Adipocyte (in vitro differentiated cells): ENCODE data around the gene KCNJ18.
"Not testable (repeated sequence)": the region's sequence is repeated elsewhere in the genome, so short reads cannot be mapped to it uniquely, and the experiment has no call there.

ENCODE experiments used
- DNase-seq: peaks from one replicate; pipeline ENCODE4 v3.0.0-alpha.2; 2015; ENCODE audit warnings: low read depth
- H3K27me3 ChIP-seq: replicated peaks from 2 replicates; pipeline ENCODE4 v1.7.0; 2013; ENCODE audit warnings: mild to moderate bottlenecking, low read length, moderate library complexity; ENCODE audit not compliant: control insufficient read depth, insufficient read depth
- H3K36me3 ChIP-seq: 2 replicates; pipeline ENCODE4 v1.7.0; 2013; ENCODE audit warnings: low read length, mild to moderate bottlenecking, moderate library complexity; ENCODE audit not compliant: control insufficient read depth, insufficient read depth, severe bottlenecking
- H3K4me1 ChIP-seq: 2 replicates; pipeline ENCODE4 v1.7.0; 2013; ENCODE audit warnings: mild to moderate bottlenecking, low read length, moderate library complexity; ENCODE audit not compliant: control insufficient read depth, insufficient read depth
- H3K4me3 ChIP-seq: 2 replicates; pipeline ENCODE4 v1.7.0; 2013; ENCODE audit warnings: mild to moderate bottlenecking, low read length, moderate library complexity
- H3K9ac ChIP-seq: 2 replicates; pipeline ENCODE4 v1.7.0; 2013; ENCODE audit warnings: mild to moderate bottlenecking, low read length, moderate library complexity
- H3K9me3 ChIP-seq: 2 replicates; pipeline ENCODE4 v1.7.0; 2013; ENCODE audit warnings: mild to moderate bottlenecking, low read length, moderate library complexity; ENCODE audit not compliant: control insufficient read depth

The KCNJ18 gene

GRCh38 chr17:21744151-21744550, 51.8 kb downstream of the KCNJ18 start:
- not testable (repeated sequence) for H3K4me3 ChIP-seq

GRCh38 chr17:21744621-21745020, 52.3 kb downstream of the KCNJ18 start:
- DNase-seq, H3K4me3 ChIP-seq: not testable (repeated sequence)

More at GRCh38 chr17:21744151-21744550, 51.8 kb downstream of the KCNJ18 start:
- H3K27me3 ChIP-seq, H3K9ac ChIP-seq, DNase-seq, H3K9me3 ChIP-seq, H3K36me3 ChIP-seq, H3K4me1 ChIP-seq: not testable (repeated sequence)

GRCh38 chr17:21745385-21746054, 53.2 kb downstream of the KCNJ18 start:
- H3K27me3 ChIP-seq, H3K36me3 ChIP-seq, DNase-seq, H3K9ac ChIP-seq, H3K4me3 ChIP-seq, H3K9me3 ChIP-seq, H3K4me1 ChIP-seq: not testable (repeated sequence)

More at GRCh38 chr17:21744621-21745020, 52.3 kb downstream of the KCNJ18 start:
- H3K4me1 ChIP-seq, H3K9me3 ChIP-seq, H3K9ac ChIP-seq, H3K36me3 ChIP-seq, H3K27me3 ChIP-seq: not testable (repeated sequence)

GRCh38 chr17:21746415-21746814, 54.1 kb downstream of the KCNJ18 start:
- H3K4me1 ChIP-seq, H3K9me3 ChIP-seq, H3K4me3 ChIP-seq, H3K36me3 ChIP-seq, DNase-seq, H3K27me3 ChIP-seq, H3K9ac ChIP-seq: not testable (repeated sequence)

GRCh38 chr17:21747195-21747915, 55.0 kb downstream of the KCNJ18 start:
- H3K27me3 ChIP-seq, H3K9ac ChIP-seq, H3K4me1 ChIP-seq, H3K9me3 ChIP-seq, H3K4me3 ChIP-seq, H3K36me3 ChIP-seq, DNase-seq: not testable (repeated sequence)

GRCh38 chr17:21748686-21749085, 56.4 kb downstream of the KCNJ18 start:
- not testable (repeated sequence) for H3K36me3 ChIP-seq, H3K4me1 ChIP-seq, DNase-seq, H3K27me3 ChIP-seq, H3K4me3 ChIP-seq, H3K9me3 ChIP-seq, H3K9ac ChIP-seq

GRCh38 chr17:21749696-21750531, 57.6 kb downstream of the KCNJ18 start:
- H3K9ac ChIP-seq, DNase-seq, H3K27me3 ChIP-seq, H3K4me3 ChIP-seq, H3K4me1 ChIP-seq, H3K9me3 ChIP-seq, H3K36me3 ChIP-seq: not testable (repeated sequence)

- H3K4me1 ChIP-seq, H3K36me3 ChIP-seq, DNase-seq, H3K27me3 ChIP-seq, H3K9me3 ChIP-seq, H3K4me3 ChIP-seq, H3K9ac ChIP-seq: not testable (repeated sequence)
These were observed 58.8 kb downstream of the KCNJ18 start for GRCh38 chr17:21751111-21751510.
